Measurements from ENCODE around the gene CLTB. TPM values are rescaled to one million over a fixed set of nuclear protein-coding genes. Genes with fewer than 3 reads are reported as not detected.

Gene CLTB
- total and polyA plus RNA-seq, 2 donors, result 29.6 to 146 TPM

- Histone ChIP-seq H3K4me3 (ENCODE audit: low read depth, low read length) (no peak overlapping the region), H3K36me3 (ENCODE audit: insufficient read depth) (peaks cover 2% of the 10 kb centered on the region), H3K27ac (ENCODE audit: low read depth) (no peak overlapping the region), H3K4me1 (ENCODE audit: insufficient read depth) (no peaks in the 10 kb centered on the region)
- 82% methylated on average over 20 of the region's 20 CpGs for WGBS
- DNase-seq (ENCODE audit: extremely low spot score), result no peak
These were observed 10.5 kb downstream of the CLTB start for GRCh38 chr5:176405656-176406435.

GRCh38 chr5:176401281-176402205 is 14.8 kb downstream of the CLTB start:
- H3K4me1 ChIP-seq (ENCODE audit: insufficient read depth), result no peaks in the 10 kb centered on the region
- DNase-seq (ENCODE audit: extremely low spot score), result no peak
- no peak overlapping the region for H3K4me3 ChIP-seq (ENCODE audit: low read depth, low read length)
- H3K36me3 ChIP-seq (ENCODE audit: insufficient read depth), result no peaks in the 10 kb centered on the region
- 88% methylated on average over 22 of the region's 22 CpGs for WGBS
- no peak overlapping the region for H3K27ac ChIP-seq (ENCODE audit: low read depth)

GRCh38 chr5:176400382-176401156 is 15.8 kb downstream of the CLTB start:
- H3K27ac ChIP-seq (ENCODE audit: low read depth), result no peak overlapping the region
- H3K36me3 ChIP-seq (ENCODE audit: insufficient read depth), result no peaks in the 10 kb centered on the region
- H3K4me3 ChIP-seq (ENCODE audit: low read depth, low read length), result no peak overlapping the region
- no peaks in the 10 kb centered on the region for H3K4me1 ChIP-seq (ENCODE audit: insufficient read depth)
- DNase-seq (ENCODE audit: extremely low spot score), result no peak
- WGBS, result 81% methylated on average over 17 of the region's 17 CpGs

GRCh38 chr5:176397736-176398420 is 18.5 kb downstream of the CLTB start:
- Histone ChIP-seq H3K27ac (ENCODE audit: low read depth) (no peak overlapping the region), H3K36me3 (ENCODE audit: insufficient read depth) (no peaks in the 10 kb centered on the region), H3K4me3 (ENCODE audit: low read depth, low read length) (no peak overlapping the region), H3K4me1 (ENCODE audit: insufficient read depth) (no peaks in the 10 kb centered on the region)
- WGBS, result 91% methylated on average over 18 of the region's 18 CpGs
- no peak for DNase-seq (ENCODE audit: extremely low spot score)

- WGBS, result 53% methylated on average over 6 of the region's 6 CpGs
- H3K4me3 ChIP-seq (ENCODE audit: low read depth, low read length), result no peak overlapping the region
- H3K27ac ChIP-seq (ENCODE audit: low read depth), result no peak overlapping the region
- no peak for DNase-seq (ENCODE audit: extremely low spot score)
- peaks cover 6% of the 10 kb centered on the region for H3K36me3 ChIP-seq (ENCODE audit: insufficient read depth)
- H3K4me1 ChIP-seq (ENCODE audit: insufficient read depth), result no peaks in the 10 kb centered on the region
These were observed 20.0 kb downstream of the CLTB start for GRCh38 chr5:176396330-176396729.

- no peak overlapping the region for H3K27ac ChIP-seq (ENCODE audit: low read depth)
- H3K36me3 ChIP-seq (ENCODE audit: insufficient read depth), result peaks cover 6% of the 10 kb centered on the region
- DNase-seq (ENCODE audit: extremely low spot score), result no peak
- 72% methylated on average over 11 of the region's 11 CpGs for WGBS
- H3K4me3 ChIP-seq (ENCODE audit: low read depth, low read length), result no peak overlapping the region
- H3K4me1 ChIP-seq (ENCODE audit: insufficient read depth), result no peaks in the 10 kb centered on the region
These were observed 21.3 kb downstream of the CLTB start for GRCh38 chr5:176394881-176395675.

- Histone ChIP-seq H3K4me1 (ENCODE audit: insufficient read depth) (no peaks in the 10 kb centered on the region), H3K36me3 (ENCODE audit: insufficient read depth) (peaks cover 6% of the 10 kb centered on the region), H3K4me3 (ENCODE audit: low read depth, low read length) (no peak overlapping the region), H3K27ac (ENCODE audit: low read depth) (no peak overlapping the region)
- 92% methylated on average over 9 of the region's 9 CpGs for WGBS
- DNase-seq (ENCODE audit: extremely low spot score), result no peak
These were observed 22.2 kb downstream of the CLTB start for GRCh38 chr5:176394096-176394495.

- no peak for DNase-seq (ENCODE audit: extremely low spot score)
- H3K4me3 ChIP-seq (ENCODE audit: low read depth, low read length), result no peak overlapping the region
- peaks cover 6% of the 10 kb centered on the region for H3K36me3 ChIP-seq (ENCODE audit: insufficient read depth)
- no peak overlapping the region for H3K27ac ChIP-seq (ENCODE audit: low read depth)
- H3K4me1 ChIP-seq (ENCODE audit: insufficient read depth), result no peaks in the 10 kb centered on the region
- WGBS, result 88% methylated on average over 11 of the region's 11 CpGs
These were observed 23.8 kb downstream of the CLTB start for GRCh38 chr5:176392526-176392925.

GRCh38 chr5:176391999-176392398 is 24.3 kb downstream of the CLTB start:
- H3K4me1 ChIP-seq (ENCODE audit: insufficient read depth), result no peaks in the 10 kb centered on the region
- no peak for DNase-seq (ENCODE audit: extremely low spot score)
- no peak overlapping the region for H3K4me3 ChIP-seq (ENCODE audit: low read depth, low read length)
- WGBS, result 93% methylated on average over 4 of the region's 4 CpGs
- H3K36me3 ChIP-seq (ENCODE audit: insufficient read depth), result peaks cover 6% of the 10 kb centered on the region
- no peak overlapping the region for H3K27ac ChIP-seq (ENCODE audit: low read depth)

GRCh38 chr5:176391479-176391878 is 24.9 kb downstream of the CLTB start:
- H3K4me1 ChIP-seq (ENCODE audit: insufficient read depth), result no peaks in the 10 kb centered on the region
- DNase-seq (ENCODE audit: extremely low spot score), result no peak
- peaks cover 6% of the 10 kb centered on the region for H3K36me3 ChIP-seq (ENCODE audit: insufficient read depth)
- no peak overlapping the region for H3K27ac ChIP-seq (ENCODE audit: low read depth)
- WGBS, result 87% methylated on average over 4 of the region's 4 CpGs
- H3K4me3 ChIP-seq (ENCODE audit: low read depth, low read length), result no peak overlapping the region

- 27% methylated on average over 41 of the region's 41 CpGs for WGBS
- H3K27ac ChIP-seq (ENCODE audit: low read depth), result peak overlapping the region; percentile 97
- peak overlapping the region; percentile 45 for H3K4me3 ChIP-seq (ENCODE audit: low read depth, low read length)
- DNase-seq (ENCODE audit: extremely low spot score), result no peak
- H3K36me3 ChIP-seq (ENCODE audit: insufficient read depth), result peaks cover 6% of the 10 kb centered on the region
- no peaks in the 10 kb centered on the region for H3K4me1 ChIP-seq (ENCODE audit: insufficient read depth)
These were observed 26.9 kb downstream of the CLTB start for GRCh38 chr5:176389135-176390123.

Data from urinary bladder (tissue), 4 donors.